Fibroblast of skin of right biceps (primary cell): ENCODE results near the gene ZNF366.

Experiments
- DNase-seq: peaks from one replicate; pipeline ENCODE4 v3.0.0-alpha.2; 2013

Gene ZNF366

GRCh38 chr5:72487177-72487576, 20.0 kb downstream of the ZNF366 start:
- no peak for DNase-seq

DNA sequence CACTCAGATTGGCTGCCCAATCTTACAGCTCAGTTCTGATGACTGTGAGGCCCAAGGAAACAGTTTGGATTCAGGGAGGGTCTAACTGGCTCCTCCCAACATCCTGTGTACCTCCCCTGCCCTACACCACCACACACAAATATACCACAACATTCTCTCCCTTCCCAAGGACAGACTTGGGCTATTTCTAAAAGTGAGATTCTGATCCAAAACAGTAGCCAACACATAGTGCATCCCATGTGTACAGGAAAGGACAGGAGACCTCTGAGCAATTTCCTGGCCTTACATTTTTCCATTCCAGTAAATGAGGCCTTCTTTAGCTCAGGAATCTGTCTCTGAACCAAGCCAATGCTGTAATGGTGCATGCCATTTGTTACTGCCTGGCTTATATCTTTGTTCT, 20.8 kb downstream of the ZNF366 start:
- DNase-seq, result peak; percentile 47

DNA sequence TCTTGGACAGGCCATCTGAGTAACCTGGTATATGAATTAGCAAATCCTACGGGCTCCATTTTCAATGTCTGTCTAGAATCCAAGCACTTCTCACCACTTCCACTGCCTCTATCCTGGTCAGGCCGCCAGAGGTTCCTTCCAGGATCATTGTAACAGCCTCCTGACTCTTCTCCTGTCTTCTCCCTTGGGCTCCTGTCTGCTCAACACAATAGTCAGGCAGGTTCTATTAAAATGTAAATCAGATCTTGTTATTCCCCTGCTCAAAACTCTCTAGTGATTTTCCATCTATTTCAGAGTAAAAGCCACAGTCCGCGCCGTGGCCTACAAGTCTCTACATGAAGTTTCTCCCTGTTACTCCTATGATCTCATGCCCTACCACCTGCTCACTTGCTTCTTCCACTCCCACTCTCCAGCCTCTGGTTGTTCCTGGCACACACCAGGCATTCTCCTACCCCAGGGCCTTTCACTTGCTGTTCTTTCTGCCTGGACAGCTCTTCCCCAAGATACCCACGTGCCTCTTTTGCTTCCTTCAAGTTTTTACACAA, 21.7 kb downstream of the ZNF366 start:
- DNase-seq, result no peak

DNA sequence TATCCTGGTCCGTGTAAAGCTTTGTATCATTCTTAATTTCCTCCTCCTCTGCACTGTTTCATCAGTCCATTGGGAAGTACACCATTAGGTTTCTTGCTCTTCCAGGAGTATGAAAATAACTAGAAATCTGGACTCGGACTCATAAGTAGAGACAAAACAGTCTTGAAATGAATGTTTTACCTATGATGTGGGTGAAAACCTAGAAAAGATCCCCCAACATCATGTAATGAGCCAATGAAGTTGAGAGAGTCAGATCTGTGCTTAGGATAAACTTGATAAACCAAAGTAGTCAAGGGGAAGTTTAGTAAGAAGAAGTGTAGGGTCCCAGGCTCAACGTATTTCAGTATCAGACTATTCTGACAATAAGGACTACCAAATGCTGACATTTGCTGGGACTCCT, 25.2 kb downstream of the ZNF366 start:
- no peak for DNase-seq

- DNase-seq, result no peak
Observed at GRCh38 chr5:72480841-72481240, 26.4 kb downstream of the ZNF366 start.

DNA sequence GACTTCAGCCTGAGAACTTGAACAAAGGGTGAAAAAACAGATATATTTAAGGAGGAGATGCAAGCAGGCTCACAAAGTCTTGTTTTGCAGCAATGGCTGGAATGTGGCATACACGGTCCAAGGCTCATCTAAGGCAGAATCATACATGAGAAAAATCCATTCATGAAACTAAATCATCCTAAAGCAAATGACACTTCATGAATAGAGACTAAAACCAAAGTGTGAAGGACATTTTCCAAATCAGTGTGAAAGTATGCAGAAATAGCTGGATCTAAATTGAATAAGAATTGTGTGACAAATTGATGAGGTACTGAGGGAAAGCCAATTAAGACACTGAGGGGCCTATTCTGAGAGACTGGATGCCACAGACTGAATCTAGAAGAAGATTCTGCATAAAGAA, 27.3 kb downstream of the ZNF366 start:
- DNase-seq, result no peak

GRCh38 chr5:72478684-72479083, 28.5 kb downstream of the ZNF366 start:
- DNase-seq, result peak; percentile 21

DNA sequence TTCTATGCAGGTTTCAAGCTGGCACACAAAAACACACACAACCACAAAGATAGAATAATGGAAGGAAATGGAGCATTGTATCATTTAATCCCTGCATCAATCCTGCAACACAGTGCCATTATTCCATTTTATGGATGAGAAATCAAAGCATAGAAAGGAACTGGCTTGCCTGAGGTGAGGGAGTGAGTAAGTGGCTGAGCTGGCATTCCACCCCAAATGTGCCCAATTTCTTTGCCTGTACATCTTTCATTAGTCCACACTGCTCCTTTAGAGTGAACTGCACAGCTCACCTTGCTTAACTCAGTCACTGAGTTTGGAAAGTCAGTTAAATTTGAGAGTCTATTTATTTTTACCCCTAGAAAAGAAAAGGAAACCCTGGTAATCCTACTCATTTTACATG, 28.9 kb downstream of the ZNF366 start:
- DNase-seq, result no peak

GRCh38 chr5:72477644-72478043, 29.6 kb downstream of the ZNF366 start:
- DNase-seq, result peak; percentile 20

DNA sequence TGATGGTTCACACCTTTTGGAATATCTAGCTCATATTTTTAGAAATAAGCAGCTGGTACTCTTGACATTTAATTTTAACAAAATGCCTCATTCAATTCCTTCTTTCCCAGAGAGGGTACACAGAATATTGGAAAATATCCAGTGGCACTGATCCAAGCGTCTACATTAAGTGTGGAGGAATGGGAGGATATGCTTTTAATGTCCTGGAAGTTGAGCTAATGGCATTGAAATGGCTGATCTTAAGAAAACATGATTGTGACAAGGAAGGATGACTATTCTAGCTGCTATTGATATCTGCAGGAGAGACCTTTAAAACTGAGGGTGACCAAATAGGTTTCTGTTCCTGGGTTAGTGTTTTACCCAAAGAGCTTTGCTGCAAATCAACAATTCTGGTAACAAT, 30.0 kb downstream of the ZNF366 start:
- DNase-seq, result no peak

- DNase-seq, result no peak
Observed at GRCh38 chr5:72476721-72477120, 30.5 kb downstream of the ZNF366 start.

GRCh38 chr5:72476275-72476674, 30.9 kb downstream of the ZNF366 start:
- DNase-seq, result no peak

DNA sequence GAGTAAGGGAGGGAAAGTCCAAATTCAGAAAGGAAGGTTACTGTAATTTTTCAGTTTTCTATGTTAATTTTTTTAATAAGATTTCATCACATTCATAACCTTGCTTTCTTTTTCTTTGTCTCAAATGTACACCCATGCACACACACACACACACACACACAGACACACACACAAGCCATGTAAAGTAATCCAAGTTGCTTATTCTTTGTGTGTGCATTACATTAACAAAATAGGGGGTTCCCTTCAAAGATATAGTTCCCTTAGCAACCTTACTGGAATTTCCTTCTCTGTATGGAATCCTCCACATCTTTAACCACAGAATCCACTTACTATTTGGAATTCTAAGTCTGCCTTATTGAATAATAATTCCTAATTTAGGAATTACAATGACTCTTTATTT, 32.7 kb downstream of the ZNF366 start:
- DNase-seq, result peak; percentile 67

GRCh38 chr5:72474046-72474500, 33.1 kb downstream of the ZNF366 start:
- DNase-seq, result no peak

GRCh38 chr5:72472666-72473422, 34.4 kb downstream of the ZNF366 start:
- no peak for DNase-seq

- no peak for DNase-seq
Observed at GRCh38 chr5:72472031-72472430, 35.2 kb downstream of the ZNF366 start.

DNA sequence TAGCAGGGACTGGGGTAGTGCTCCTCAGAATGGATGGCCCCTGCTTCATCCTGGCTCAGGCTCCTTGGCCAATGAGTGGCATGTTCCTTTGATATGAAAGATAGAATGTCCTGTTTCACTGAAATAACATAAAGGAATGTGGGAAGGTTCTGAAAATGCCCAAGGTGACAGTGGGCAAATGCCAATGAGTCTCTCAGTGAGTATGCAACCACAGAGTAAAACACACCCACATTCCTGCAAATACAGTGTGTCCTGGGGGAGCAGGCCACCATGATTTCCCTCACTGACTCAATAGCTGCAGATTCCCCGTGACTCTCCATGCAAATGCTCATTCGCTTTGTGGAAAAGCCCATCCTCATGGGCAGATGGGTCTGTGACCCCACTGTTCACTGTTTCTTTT, 36.4 kb downstream of the ZNF366 start:
- DNase-seq, result peak; percentile 74

- DNase-seq, result no peak
Observed at GRCh38 chr5:72468606-72469005, 38.6 kb downstream of the ZNF366 start.

DNA sequence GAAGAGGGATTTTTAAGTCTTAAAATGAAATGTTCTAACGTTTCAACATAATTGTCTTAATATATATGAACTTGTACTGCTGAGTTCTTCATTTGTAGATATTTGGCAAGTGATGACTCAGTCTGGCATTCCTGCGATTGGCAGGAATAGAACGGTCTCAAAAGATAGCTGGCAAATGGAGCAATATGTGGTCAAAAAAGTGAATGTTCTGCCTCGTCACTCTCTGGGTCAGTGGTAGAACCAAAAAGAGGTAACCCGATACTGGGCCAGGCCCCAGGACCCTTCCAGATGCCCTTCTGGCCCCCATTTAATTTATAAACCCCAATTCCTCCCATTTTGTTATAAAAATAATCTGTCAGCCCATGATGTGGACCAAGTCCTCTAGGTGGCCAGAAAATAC, 39.2 kb downstream of the ZNF366 start:
- DNase-seq, result peak; percentile 33

- DNase-seq, result no peak
Observed at GRCh38 chr5:72467461-72467860, 39.7 kb downstream of the ZNF366 start.

- peak; percentile 75 for DNase-seq
Observed at GRCh38 chr5:72465601-72466563, 41.3 kb downstream of the ZNF366 start.

GRCh38 chr5:72465066-72465465, 42.1 kb downstream of the ZNF366 start:
- no peak for DNase-seq

GRCh38 chr5:72464071-72464470, 43.1 kb downstream of the ZNF366 start:
- DNase-seq, result no peak
